ENCODE data around the gene KCTD14. TPM values are rescaled to one million over a fixed set of nuclear protein-coding genes. Genes with fewer than 3 reads are reported as not detected.
A peak's percentile ranks its signal among the peaks of the same experiment; 100 is the strongest.

The KCTD14 gene
- total and polyA plus RNA-seq, 4 donors = 0.70 to 7.3 (median 6.7) TPM

DNA sequence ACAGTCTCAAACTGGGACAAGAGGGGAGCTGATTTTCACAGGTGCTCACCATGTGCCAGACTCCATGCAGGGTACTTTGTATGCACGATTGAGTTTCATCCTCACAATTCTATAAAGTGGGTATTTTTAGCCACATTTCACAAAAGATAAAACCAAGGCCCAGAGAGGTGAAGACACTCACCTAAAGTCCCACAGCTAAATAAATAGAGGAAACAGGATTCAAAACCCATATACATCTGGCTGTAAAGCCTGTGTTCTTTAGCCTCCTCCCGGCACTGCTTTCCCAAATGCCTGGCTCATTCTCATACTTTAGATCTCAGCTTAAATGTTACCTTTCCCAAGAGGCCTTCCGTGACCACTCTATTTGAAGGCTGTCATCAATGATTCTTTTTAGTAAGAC is 13.2 kb upstream of the KCTD14 start:
- no peak for DNase-seq (ENCODE audit: low spot score)
- 93% methylated on average over 3 of the region's 3 CpGs for WGBS
- Histone ChIP-seq H3K9ac (ENCODE audit: low read depth in 1 of 2, low read length in 2 of 2) (no peak overlapping the region), H3K9me3 (ENCODE audit: control insufficient read depth in 4 of 4, low read length in 3 of 4) (no peaks in the 10 kb centered on the region), H3K4me1 (ENCODE audit: control insufficient read depth in 4 of 4, insufficient read depth in 4 of 4, low read length in 3 of 4) (peaks cover 13 to 41% (median 30%) of the 10 kb centered on the region in 4 donors), H3K36me3 (ENCODE audit: control insufficient read depth in 4 of 4, insufficient read depth in 3 of 4, low read depth in 1 of 4, low read length in 3 of 4) (no peaks in the 10 kb centered on the region), H3K4me3 (ENCODE audit: low read depth in 1 of 3, low read length in 3 of 3) (no peak overlapping the region), H3K27ac (ENCODE audit: low read depth in 1 of 2, low read length in 2 of 2) (peak overlapping the region; percentile 50 to 86), H3K27me3 (ENCODE audit: control insufficient read depth in 4 of 4, insufficient read depth in 4 of 4, low read length in 3 of 4) (no peaks in the 10 kb centered on the region)
- TF ChIP-seq HNF4A (conservative IDR thresholded peaks at IDR 0.05) (no peak), FOXA2 (IDR thresholded peaks at IDR 0.05) (no peak), RXRA (IDR thresholded peaks at IDR 0.05) (no peak), JUND (IDR thresholded peaks at IDR 0.05) (no peak), TAF1 (conservative IDR thresholded peaks at IDR 0.05) (no peak), RAD21 (IDR thresholded peaks at IDR 0.05) (no peak), NR2F2 (IDR thresholded peaks at IDR 0.05) (no peak), SP1 (IDR thresholded peaks at IDR 0.05) (no peak), EGR1 (IDR thresholded peaks at IDR 0.05; ENCODE audit: low read depth in 2 of 2) (no peak), YY1 (IDR thresholded peaks at IDR 0.05) (no peak), GABPA (IDR thresholded peaks at IDR 0.05 in 1 of 2, conservative IDR thresholded peaks at IDR 0.05 in 1 of 2) (no peak), FOXA1 (IDR thresholded peaks at IDR 0.05) (no peak), HNF4G (IDR thresholded peaks at IDR 0.05) (no peak)
- TF ChIP-seq, protein P1, sequence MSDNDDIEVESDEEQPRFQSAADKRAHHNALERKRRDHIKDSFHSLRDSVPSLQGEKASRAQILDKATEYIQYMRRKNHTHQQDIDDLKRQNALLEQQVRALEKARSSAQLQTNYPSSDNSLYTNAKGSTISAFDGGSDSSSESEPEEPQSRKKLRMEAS (IDR thresholded peaks at IDR 0.05) = no peak
- TF ChIP-seq, protein P2, sequence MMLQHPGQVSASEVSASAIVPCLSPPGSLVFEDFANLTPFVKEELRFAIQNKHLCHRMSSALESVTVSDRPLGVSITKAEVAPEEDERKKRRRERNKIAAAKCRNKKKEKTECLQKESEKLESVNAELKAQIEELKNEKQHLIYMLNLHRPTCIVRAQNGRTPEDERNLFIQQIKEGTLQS (IDR thresholded peaks at IDR 0.05) = no peak
- TF ChIP-seq, protein P3, sequence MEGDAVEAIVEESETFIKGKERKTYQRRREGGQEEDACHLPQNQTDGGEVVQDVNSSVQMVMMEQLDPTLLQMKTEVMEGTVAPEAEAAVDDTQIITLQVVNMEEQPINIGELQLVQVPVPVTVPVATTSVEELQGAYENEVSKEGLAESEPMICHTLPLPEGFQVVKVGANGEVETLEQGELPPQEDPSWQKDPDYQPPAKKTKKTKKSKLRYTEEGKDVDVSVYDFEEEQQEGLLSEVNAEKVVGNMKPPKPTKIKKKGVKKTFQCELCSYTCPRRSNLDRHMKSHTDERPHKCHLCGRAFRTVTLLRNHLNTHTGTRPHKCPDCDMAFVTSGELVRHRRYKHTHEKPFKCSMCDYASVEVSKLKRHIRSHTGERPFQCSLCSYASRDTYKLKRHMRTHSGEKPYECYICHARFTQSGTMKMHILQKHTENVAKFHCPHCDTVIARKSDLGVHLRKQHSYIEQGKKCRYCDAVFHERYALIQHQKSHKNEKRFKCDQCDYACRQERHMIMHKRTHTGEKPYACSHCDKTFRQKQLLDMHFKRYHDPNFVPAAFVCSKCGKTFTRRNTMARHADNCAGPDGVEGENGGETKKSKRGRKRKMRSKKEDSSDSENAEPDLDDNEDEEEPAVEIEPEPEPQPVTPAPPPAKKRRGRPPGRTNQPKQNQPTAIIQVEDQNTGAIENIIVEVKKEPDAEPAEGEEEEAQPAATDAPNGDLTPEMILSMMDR (IDR thresholded peaks at IDR 0.05; ENCODE audit: low read depth, low read length, missing input control) = no peak
- TF ChIP-seq, protein P4, sequence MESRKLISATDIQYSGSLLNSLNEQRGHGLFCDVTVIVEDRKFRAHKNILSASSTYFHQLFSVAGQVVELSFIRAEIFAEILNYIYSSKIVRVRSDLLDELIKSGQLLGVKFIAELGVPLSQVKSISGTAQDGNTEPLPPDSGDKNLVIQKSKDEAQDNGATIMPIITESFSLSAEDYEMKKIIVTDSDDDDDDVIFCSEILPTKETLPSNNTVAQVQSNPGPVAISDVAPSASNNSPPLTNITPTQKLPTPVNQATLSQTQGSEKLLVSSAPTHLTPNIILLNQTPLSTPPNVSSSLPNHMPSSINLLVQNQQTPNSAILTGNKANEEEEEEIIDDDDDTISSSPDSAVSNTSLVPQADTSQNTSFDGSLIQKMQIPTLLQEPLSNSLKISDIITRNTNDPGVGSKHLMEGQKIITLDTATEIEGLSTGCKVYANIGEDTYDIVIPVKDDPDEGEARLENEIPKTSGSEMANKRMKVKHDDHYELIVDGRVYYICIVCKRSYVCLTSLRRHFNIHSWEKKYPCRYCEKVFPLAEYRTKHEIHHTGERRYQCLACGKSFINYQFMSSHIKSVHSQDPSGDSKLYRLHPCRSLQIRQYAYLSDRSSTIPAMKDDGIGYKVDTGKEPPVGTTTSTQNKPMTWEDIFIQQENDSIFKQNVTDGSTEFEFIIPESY (IDR thresholded peaks at IDR 0.05) = no peak
- TF ChIP-seq, protein P5, sequence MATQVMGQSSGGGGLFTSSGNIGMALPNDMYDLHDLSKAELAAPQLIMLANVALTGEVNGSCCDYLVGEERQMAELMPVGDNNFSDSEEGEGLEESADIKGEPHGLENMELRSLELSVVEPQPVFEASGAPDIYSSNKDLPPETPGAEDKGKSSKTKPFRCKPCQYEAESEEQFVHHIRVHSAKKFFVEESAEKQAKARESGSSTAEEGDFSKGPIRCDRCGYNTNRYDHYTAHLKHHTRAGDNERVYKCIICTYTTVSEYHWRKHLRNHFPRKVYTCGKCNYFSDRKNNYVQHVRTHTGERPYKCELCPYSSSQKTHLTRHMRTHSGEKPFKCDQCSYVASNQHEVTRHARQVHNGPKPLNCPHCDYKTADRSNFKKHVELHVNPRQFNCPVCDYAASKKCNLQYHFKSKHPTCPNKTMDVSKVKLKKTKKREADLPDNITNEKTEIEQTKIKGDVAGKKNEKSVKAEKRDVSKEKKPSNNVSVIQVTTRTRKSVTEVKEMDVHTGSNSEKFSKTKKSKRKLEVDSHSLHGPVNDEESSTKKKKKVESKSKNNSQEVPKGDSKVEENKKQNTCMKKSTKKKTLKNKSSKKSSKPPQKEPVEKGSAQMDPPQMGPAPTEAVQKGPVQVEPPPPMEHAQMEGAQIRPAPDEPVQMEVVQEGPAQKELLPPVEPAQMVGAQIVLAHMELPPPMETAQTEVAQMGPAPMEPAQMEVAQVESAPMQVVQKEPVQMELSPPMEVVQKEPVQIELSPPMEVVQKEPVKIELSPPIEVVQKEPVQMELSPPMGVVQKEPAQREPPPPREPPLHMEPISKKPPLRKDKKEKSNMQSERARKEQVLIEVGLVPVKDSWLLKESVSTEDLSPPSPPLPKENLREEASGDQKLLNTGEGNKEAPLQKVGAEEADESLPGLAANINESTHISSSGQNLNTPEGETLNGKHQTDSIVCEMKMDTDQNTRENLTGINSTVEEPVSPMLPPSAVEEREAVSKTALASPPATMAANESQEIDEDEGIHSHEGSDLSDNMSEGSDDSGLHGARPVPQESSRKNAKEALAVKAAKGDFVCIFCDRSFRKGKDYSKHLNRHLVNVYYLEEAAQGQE (IDR thresholded peaks at IDR 0.05) = no peak

Measured in liver (tissue), 9 donors.